ENCODE measurements around the gene USP35.

- no peak for TF ChIP-seq CTCF (IDR thresholded peaks at IDR 0.05)
- TF ChIP-seq POLR2A (IDR thresholded peaks at IDR 0.05), result no peak
Observed at GRCh38 chr11:78200553-78200952, 11.8 kb downstream of the USP35 start.

Data from Peyer's patch (tissue), 4 donors.